LNCaP clone FGC (cell line): Measurements from ENCODE around the gene F3.

Source experiments
- DNase-seq: peaks from one replicate; pipeline ENCODE4 v3.0.0-alpha.2; 2011; ENCODE audit warnings: low read depth
- H3K4me3 ChIP-seq: 2 replicates; pipeline ENCODE4 v1.5.1; 2011; ENCODE audit warnings: mild to moderate bottlenecking, low read depth, low read length, control low read depth
- CTCF ChIP-seq: IDR thresholded peaks from 2 replicates; pipeline ENCODE4 v1.5.1; 2012; ENCODE audit warnings: mild to moderate bottlenecking; ENCODE audit not compliant: control insufficient read depth, insufficient read depth; ENCODE audit errors: extremely low read depth

F3 gene

GRCh38 chr1:94551449-94551848 lies 9.9 kb upstream of the F3 start:
- no peak for TF ChIP-seq CTCF
- H3K4me3 ChIP-seq = no peak overlapping the region
- DNase-seq = no peak

DNA sequence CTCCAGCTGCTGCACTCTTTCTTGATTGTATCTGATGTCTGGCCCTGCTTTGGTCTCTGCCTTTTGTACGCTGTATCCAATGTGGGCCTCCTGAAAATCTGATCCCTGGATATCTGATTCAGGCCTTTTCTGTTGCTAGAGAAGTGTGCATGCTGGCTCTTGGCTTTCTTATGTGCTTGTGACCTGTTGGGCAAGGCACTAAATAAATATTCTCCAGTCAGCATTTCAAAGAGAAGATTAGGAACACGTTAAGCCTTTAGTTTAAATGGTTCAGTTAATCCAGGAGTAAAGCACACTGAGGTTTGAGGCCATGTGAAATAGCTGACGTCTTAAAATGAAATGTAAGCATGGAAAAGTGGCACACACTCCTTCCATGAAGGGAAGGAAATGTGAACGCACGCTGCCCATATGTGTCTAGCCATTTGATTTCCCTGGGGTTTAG lies 9.3 kb upstream of the F3 start:
- no peak for TF ChIP-seq CTCF
- H3K4me3 ChIP-seq = no peak overlapping the region
- no peak for DNase-seq

DNA sequence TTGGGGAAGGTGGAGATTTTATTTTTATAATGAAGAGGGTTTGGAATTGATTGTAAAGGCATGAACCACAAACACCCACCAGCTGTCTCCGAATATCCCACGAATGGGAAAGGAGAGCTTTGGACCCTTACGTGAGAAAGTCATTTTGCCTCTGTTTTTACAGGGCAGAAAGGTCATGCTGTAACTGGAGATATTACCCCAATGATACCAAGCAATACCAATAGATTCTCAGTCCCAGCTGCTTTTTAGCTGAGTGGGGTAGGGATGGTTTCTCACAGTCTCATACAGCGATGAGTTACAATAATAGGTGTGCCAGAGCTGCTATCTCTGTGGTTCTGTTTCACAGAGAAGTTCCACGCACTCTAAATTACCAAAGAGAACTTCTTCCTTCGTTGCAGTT lies 8.8 kb upstream of the F3 start:
- H3K4me3 ChIP-seq = no peak overlapping the region
- no peak for DNase-seq
- TF ChIP-seq CTCF = no peak

- no peak for DNase-seq
- no peak for TF ChIP-seq CTCF
- no peak overlapping the region for H3K4me3 ChIP-seq
Observed at GRCh38 chr1:94549706-94550105, 8.1 kb upstream of the F3 start.

GRCh38 chr1:94544706-94545490 lies 3.3 kb upstream of the F3 start:
- H3K4me3 ChIP-seq = no peak overlapping the region
- DNase-seq = no peak
- no peak for TF ChIP-seq CTCF

DNA sequence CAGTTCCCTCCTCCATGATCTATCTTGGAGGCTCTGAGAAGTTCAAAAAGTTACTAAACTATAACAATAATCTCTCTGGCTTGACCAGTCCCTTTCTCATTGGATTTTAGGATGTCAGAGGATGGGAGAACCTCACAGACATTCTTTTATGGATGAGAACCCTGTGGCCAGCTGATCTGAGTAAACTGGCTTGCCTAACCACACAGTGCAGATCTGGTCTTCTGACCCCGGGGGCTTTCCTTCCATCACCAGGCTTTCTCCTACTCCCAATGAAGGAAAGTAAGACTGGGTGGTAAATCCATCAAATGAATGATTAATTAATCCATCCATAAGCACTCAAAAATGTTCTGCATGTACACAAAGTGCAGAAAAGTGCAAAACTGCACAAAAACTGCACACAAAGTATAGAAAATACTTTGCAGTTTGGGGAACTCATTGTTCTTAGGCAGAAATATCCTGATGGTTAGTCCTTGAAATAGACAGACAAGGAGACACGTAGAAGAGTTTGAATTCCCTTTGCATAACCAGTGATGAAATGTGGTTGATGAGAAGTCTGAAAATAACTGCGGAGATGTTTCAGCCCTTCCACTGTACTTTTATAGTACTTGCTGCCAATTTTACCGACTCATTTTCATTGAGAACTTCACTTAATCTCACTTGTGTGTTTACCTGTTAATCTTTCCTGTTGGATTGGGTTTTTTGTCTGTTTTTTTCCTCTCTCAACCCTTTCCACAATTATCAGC lies 2.5 kb upstream of the F3 start:
- H3K4me3 ChIP-seq = no peak overlapping the region
- DNase-seq = no peak
- no peak for TF ChIP-seq CTCF
